HepG2 (cell line): ENCODE results near the gene OSM. TPM values are rescaled to one million over a fixed set of nuclear protein-coding genes. Genes with fewer than 3 reads are reported as not detected.

ENCODE experiments used
- ATAD3A ChIP-seq: sonication (generic); formaldehyde crosslinking; IDR thresholded peaks from 2 replicates; pipeline ENCODE4 v1.4.0; 2020; ENCODE audit warnings: missing genetic modification reagents
- EHMT2 ChIP-seq: fragments of 200-600 bp; sonication (generic); IDR thresholded peaks from 2 replicates; pipeline ENCODE4 v1.7.0; 2017; ENCODE audit warnings: antibody characterized with exemption, low read depth, low read length, borderline replicate concordance
- KAT8 ChIP-seq: IDR thresholded peaks from 2 replicates; pipeline ENCODE4 v1.6.1; 2016; ENCODE audit warnings: missing genetic modification reagents, missing compliant biosample characterization
- PRMT3 ChIP-seq: sonication (generic); formaldehyde crosslinking; IDR thresholded peaks from 2 replicates; pipeline ENCODE4 v1.8.1; 2022; ENCODE audit warnings: low read depth, mild to moderate bottlenecking, moderate library complexity, missing genetic modification reagents, borderline replicate concordance
- REL ChIP-seq: sonication (generic); formaldehyde crosslinking; conservative IDR thresholded peaks from 2 replicates; pipeline ENCODE4 v1.8.0; 2022; ENCODE audit warnings: mild to moderate bottlenecking, missing genetic modification reagents, moderate library complexity
- TRIM24 ChIP-seq: sonication (generic); formaldehyde crosslinking; IDR thresholded peaks from 2 replicates; pipeline ENCODE4 v1.8.0; 2022; ENCODE audit warnings: mild to moderate bottlenecking, missing genetic modification reagents
- YEATS4 ChIP-seq: sonication (generic); formaldehyde crosslinking; IDR thresholded peaks from 2 replicates; pipeline ENCODE4 v1.4.0; 2020; ENCODE audit warnings: missing genetic modification reagents, borderline replicate concordance
- ZSCAN21 ChIP-seq: sonication (generic); formaldehyde crosslinking; IDR thresholded peaks from 2 replicates; pipeline ENCODE4 v1.8.0; 2022; ENCODE audit warnings: mild to moderate bottlenecking, missing genetic modification reagents, moderate library complexity, borderline replicate concordance
- polyA plus RNA-seq, 8 experiments: library from polyadenylated mRNA; depleted of rRNA in 3 of 8; stranded (reverse) in 7 of 8; unstranded in 1 of 8; fragments of >200 nt; fragmentation: Illumina TruSeq in 4 of 8; extraction: Trizol in 4 of 8; gene quantifications; 2 replicates each; pipeline versions ENCODE4 v1.2.1 to v1.2.3, GENCODE V29; 2011 to 2016; ENCODE audit warnings: low read depth in 4 of 8, missing spikeins in 1 of 8, mixed read lengths in 1 of 8; ENCODE audit not compliant: insufficient read depth in 1 of 8
- total RNA-seq, 5 experiments: library from RNA; depleted of rRNA; stranded (reverse); fragments of >200 nt; fragmentation: Illumina TruSeq; extraction: Trizol; gene quantifications; 2 replicates each; pipeline ENCODE4 v1.2.3, GENCODE V29; 2016; ENCODE audit warnings: low read depth in 1 of 5
- TF ChIP-seq, protein P1 (sequence below): IDR thresholded peaks from 2 replicates; pipeline ENCODE4 v1.6.1; 2016; ENCODE audit warnings: low read depth
- TF ChIP-seq, protein P2 (sequence below): sonication (generic); formaldehyde crosslinking; IDR thresholded peaks from 2 replicates; pipeline ENCODE4 v1.4.0; 2020; ENCODE audit warnings: low read depth, missing genetic modification reagents
- TF ChIP-seq, protein P3 (sequence below): sonication (generic); formaldehyde crosslinking; IDR thresholded peaks from 2 replicates; pipeline ENCODE4 v1.4.0; 2020; ENCODE audit warnings: missing genetic modification reagents, borderline replicate concordance
- TF ChIP-seq, protein P4 (sequence below): sonication (generic); formaldehyde crosslinking; IDR thresholded peaks from 2 replicates; pipeline ENCODE4 v1.8.1; 2023; ENCODE audit warnings: mild to moderate bottlenecking, inconsistent platforms, moderate library complexity, missing genetic modification reagents, borderline replicate concordance
- TF ChIP-seq, protein P5 (sequence below): sonication (generic); formaldehyde crosslinking; IDR thresholded peaks from 2 replicates; pipeline ENCODE4 v1.5.0; 2020; ENCODE audit warnings: mild to moderate bottlenecking, missing genetic modification reagents, moderate library complexity

Gene OSM
- total and polyA plus RNA-seq, 2 of the 13 experiments (the other 11 are each of a cell fraction or from before 2014, with no cell fraction given), result not detected

DNA sequence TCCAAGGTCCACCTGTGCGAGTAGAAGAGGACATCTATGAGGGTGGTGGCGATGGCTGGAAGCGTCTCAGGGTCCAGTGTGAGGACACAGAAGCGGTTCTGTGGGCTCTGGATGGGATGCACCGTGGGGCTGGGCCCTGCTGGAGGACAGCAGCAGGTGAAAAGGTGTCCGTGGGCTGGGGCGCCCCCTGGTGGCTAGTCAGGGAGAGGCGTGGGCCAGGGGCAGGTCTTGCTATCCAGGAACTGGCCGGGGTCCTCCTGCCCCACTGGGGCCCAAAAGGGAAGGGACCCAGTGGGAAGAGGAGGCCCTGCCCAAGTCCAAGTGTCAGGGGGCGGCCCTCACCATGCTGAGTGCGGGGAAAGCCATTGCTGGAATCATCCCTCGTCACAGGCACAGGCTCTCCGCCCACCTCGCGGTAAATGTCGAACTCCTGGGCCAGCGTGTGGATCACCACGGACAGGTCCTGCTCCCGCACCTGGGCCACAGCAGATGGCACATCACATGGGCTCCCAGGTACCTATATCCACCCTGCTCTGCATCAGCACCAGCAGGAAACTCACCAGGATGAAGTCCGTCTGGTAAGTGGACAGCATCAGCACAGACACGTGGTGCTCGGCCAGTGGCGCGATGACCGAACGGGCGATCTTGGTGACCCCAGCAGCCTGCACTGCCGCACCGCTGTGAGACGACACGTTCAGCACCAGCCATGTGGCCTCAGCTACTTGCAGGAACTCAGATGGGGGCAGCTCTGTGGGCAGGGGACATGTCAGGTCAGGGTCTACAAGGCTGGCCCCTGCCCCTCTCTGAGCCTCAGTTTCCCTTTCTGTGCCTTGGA is 20.4 kb upstream of the OSM start (continued):
- TF ChIP-seq EHMT2 (no peak), ZSCAN21 (CRISPR knock-in tag) (no peak), KAT8 (no peak), REL (no peak), YEATS4 (no peak), ATAD3A (no peak), TRIM24 (no peak), PRMT3 (CRISPR knock-in tag) (no peak)
- TF ChIP-seq, protein P1, sequence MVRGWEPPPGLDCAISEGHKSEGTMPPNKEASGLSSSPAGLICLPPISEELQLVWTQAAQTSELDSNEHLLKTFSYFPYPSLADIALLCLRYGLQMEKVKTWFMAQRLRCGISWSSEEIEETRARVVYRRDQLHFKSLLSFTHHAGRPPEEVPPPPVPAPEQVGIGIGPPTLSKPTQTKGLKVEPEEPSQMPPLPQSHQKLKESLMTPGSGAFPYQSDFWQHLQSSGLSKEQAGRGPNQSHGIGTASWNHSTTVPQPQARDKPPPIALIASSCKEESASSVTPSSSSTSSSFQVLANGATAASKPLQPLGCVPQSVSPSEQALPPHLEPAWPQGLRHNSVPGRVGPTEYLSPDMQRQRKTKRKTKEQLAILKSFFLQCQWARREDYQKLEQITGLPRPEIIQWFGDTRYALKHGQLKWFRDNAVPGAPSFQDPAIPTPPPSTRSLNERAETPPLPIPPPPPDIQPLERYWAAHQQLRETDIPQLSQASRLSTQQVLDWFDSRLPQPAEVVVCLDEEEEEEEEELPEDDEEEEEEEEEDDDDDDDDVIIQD, result no peak
- TF ChIP-seq, protein P2, sequence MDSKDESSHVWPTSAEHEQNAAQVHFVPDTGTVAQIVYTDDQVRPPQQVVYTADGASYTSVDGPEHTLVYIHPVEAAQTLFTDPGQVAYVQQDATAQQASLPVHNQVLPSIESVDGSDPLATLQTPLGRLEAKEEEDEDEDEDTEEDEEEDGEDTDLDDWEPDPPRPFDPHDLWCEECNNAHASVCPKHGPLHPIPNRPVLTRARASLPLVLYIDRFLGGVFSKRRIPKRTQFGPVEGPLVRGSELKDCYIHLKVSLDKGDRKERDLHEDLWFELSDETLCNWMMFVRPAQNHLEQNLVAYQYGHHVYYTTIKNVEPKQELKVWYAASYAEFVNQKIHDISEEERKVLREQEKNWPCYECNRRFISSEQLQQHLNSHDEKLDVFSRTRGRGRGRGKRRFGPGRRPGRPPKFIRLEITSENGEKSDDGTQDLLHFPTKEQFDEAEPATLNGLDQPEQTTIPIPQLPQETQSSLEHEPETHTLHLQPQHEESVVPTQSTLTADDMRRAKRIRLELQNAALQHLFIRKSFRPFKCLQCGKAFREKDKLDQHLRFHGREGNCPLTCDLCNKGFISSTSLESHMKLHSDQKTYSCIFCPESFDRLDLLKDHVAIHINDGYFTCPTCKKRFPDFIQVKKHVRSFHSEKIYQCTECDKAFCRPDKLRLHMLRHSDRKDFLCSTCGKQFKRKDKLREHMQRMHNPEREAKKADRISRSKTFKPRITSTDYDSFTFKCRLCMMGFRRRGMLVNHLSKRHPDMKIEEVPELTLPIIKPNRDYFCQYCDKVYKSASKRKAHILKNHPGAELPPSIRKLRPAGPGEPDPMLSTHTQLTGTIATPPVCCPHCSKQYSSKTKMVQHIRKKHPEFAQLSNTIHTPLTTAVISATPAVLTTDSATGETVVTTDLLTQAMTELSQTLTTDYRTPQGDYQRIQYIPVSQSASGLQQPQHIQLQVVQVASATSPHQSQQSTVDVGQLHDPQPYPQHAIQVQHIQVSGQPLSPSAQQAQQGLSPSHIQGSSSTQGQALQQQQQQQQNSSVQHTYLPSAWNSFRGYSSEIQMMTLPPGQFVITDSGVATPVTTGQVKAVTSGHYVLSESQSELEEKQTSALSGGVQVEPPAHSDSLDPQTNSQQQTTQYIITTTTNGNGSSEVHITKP (CRISPR knock-in tag), result no peak
- TF ChIP-seq, protein P3, sequence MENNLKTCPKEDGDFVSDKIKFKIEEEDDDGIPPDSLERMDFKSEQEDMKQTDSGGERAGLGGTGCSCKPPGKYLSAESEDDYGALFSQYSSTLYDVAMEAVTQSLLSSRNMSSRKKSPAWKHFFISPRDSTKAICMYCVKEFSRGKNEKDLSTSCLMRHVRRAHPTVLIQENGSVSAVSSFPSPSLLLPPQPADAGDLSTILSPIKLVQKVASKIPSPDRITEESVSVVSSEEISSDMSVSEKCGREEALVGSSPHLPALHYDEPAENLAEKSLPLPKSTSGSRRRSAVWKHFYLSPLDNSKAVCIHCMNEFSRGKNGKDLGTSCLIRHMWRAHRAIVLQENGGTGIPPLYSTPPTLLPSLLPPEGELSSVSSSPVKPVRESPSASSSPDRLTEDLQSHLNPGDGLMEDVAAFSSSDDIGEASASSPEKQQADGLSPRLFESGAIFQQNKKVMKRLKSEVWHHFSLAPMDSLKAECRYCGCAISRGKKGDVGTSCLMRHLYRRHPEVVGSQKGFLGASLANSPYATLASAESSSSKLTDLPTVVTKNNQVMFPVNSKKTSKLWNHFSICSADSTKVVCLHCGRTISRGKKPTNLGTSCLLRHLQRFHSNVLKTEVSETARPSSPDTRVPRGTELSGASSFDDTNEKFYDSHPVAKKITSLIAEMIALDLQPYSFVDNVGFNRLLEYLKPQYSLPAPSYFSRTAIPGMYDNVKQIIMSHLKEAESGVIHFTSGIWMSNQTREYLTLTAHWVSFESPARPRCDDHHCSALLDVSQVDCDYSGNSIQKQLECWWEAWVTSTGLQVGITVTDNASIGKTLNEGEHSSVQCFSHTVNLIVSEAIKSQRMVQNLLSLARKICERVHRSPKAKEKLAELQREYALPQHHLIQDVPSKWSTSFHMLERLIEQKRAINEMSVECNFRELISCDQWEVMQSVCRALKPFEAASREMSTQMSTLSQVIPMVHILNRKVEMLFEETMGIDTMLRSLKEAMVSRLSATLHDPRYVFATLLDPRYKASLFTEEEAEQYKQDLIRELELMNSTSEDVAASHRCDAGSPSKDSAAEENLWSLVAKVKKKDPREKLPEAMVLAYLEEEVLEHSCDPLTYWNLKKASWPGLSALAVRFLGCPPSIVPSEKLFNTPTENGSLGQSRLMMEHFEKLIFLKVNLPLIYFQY (CRISPR knock-in tag), result no peak
- TF ChIP-seq, protein P4, sequence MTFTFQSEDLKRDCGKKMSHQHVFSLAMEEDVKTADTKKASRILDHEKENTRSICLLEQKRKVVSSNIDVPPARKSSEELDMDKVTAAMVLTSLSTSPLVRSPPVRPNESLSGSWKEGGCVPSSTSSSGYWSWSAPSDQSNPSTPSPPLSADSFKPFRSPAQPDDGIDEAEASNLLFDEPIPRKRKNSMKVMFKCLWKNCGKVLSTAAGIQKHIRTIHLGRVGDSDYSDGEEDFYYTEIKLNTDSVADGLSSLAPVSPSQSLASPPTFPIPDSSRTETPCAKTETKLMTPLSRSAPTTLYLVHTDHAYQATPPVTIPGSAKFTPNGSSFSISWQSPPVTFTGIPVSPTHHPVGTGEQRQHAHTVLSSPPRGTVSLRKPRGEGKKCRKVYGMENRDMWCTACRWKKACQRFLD (CRISPR knock-in tag), result no peak
- TF ChIP-seq, protein P5, sequence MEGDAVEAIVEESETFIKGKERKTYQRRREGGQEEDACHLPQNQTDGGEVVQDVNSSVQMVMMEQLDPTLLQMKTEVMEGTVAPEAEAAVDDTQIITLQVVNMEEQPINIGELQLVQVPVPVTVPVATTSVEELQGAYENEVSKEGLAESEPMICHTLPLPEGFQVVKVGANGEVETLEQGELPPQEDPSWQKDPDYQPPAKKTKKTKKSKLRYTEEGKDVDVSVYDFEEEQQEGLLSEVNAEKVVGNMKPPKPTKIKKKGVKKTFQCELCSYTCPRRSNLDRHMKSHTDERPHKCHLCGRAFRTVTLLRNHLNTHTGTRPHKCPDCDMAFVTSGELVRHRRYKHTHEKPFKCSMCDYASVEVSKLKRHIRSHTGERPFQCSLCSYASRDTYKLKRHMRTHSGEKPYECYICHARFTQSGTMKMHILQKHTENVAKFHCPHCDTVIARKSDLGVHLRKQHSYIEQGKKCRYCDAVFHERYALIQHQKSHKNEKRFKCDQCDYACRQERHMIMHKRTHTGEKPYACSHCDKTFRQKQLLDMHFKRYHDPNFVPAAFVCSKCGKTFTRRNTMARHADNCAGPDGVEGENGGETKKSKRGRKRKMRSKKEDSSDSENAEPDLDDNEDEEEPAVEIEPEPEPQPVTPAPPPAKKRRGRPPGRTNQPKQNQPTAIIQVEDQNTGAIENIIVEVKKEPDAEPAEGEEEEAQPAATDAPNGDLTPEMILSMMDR (CRISPR knock-in tag), result peak; percentile 93
